ENCODE results near the gene CIDEB. TPM values are rescaled to one million over a fixed set of nuclear protein-coding genes. Genes with fewer than 3 reads are reported as not detected.

The CIDEB gene
- total and polyA plus RNA-seq, 10 of the 15 experiments (the other 5 are each of a cell fraction or from before 2014, with no cell fraction given), result 0.34 to 6.3 (median 3.2) TPM

- TF ChIP-seq ZBTB40 (IDR thresholded peaks at IDR 0.05; ENCODE audit: borderline replicate concordance) (no peak), MTA2 (IDR thresholded peaks at IDR 0.05; ENCODE audit: low read depth) (peak; percentile 92), SUPT20H (IDR thresholded peaks at IDR 0.05; ENCODE audit: borderline replicate concordance, control insufficient read depth, low read depth, low read length) (no peak), ZNF207 (IDR thresholded peaks at IDR 0.05; ENCODE audit: borderline replicate concordance) (peak; percentile 40; the same call in 1 of the 2 replicates), SREBF2 (IDR thresholded peaks at IDR 0.05; ENCODE audit: low read length) (no peak), TCF12 (IDR thresholded peaks at IDR 0.05; ENCODE audit: low read depth, low read length) (no peak), ATF3 (IDR thresholded peaks at IDR 0.05; ENCODE audit: borderline replicate concordance, extremely low read depth, low read depth, low read length) (no peak), RFX5 (IDR thresholded peaks at IDR 0.05; ENCODE audit: low read depth, low read length) (no peak), FOXK2 (IDR thresholded peaks at IDR 0.05) (no peak), ZNF24 (IDR thresholded peaks at IDR 0.05) (no peak), TCF3 (IDR thresholded peaks at IDR 0.05; ENCODE audit: borderline replicate concordance, insufficient read depth, low read depth, low read length) (no peak), ZNF622 (IDR thresholded peaks at IDR 0.05) (no peak), WRNIP1 (IDR thresholded peaks at IDR 0.05; ENCODE audit: borderline replicate concordance, low read depth, low read length) (no peak), SMARCA5 (IDR thresholded peaks at IDR 0.05) (no peak), MAX (IDR thresholded peaks at IDR 0.05; ENCODE audit: low read depth, low read length) (no peak), E2F8 (IDR thresholded peaks at IDR 0.05; ENCODE audit: low read depth, partially characterized antibody) (no peak), USF2 (IDR thresholded peaks at IDR 0.05; ENCODE audit: borderline replicate concordance, low read depth, low read length) (no peak), ESRRA (IDR thresholded peaks at IDR 0.05; ENCODE audit: low read length) (no peak), RUNX3 (IDR thresholded peaks at IDR 0.05; ENCODE audit: low read length) (peak; percentile 55), BHLHE40 (IDR thresholded peaks at IDR 0.05; ENCODE audit: borderline replicate concordance in 1 of 2, low read depth in 2 of 2, low read length in 1 of 2) (peak; percentile 52 to 56; a peak in 2 of 4 replicates), GABPA (IDR thresholded peaks at IDR 0.05; ENCODE audit: low read depth) (peak; percentile 50; the same call in 1 of the 2 replicates)
Measured at GRCh38 chr14:24274101-24274543, 33.7 kb downstream of the CIDEB start (continued).
